HuH-7.5 (cell line): ENCODE data around the gene BRIP1.
"Not testable (repeated sequence)": the region's sequence is repeated elsewhere in the genome, so short reads cannot be mapped to it uniquely, and the experiment has no call there.

ENCODE experiments used
- DNase-seq: peaks from one replicate; pipeline ENCODE4 v3.0.0; 2011; ENCODE audit warnings: low spot score

Gene BRIP1

DNA sequence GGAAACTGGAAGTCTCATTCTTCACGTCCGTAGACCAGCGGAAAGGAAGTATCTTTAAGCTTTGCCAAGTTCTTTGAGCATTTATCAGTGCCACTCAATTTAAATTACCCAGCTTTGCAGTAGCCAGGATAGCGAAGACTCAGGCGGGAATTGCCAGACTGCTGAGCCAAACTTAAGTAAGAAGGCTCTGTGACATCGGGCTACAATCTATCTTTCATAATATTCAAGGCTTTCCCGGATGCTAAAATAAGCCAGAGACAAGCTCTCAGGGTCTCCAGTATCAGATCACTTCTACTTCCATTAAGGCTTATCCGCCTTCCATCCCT is 436 bp upstream of the BRIP1 start:
- DNase-seq: no peak

DNA sequence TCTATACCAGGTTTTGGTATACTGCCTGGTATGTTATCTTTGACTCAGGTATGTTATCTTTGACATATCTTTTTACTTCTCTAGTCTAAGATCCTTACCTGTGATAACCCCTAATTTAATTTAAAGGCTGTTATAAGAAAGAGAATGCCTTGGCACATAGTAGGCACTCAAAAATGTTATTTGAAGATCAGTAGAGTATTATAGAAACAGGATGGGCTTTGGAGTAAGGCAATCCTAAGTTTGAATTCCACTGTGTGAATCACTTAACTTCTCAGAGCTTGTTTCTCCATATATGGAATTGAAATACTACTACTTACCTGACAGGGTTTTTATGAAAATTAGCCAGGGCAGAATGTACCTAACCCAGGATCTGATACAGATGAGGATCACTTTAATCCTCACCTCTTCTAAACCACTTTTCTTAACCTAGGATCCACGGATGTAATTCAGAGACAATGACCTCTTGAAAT is 1.2 kb downstream of the BRIP1 start:
- DNase-seq: peak; percentile 66

DNA sequence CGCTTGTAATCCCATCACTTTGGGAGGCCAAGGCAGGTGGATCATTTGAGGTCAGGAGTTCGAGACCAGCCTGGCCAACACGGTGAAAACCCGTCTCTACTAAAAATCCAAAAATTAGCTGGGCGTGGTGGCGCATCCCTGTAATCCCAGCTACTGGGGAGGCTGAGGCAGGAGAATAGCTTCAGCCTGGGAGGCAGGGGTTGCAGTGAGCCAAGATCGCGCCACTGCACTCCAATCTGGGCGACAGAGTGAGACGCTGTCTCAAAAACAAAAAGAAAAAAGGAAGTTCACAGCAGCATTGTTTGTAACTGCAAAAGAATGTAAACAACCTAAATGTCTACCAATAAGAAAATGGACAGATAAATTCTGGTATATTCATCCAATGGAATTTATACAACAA is 2.9 kb downstream of the BRIP1 start:
- DNase-seq: not testable (repeated sequence)

DNA sequence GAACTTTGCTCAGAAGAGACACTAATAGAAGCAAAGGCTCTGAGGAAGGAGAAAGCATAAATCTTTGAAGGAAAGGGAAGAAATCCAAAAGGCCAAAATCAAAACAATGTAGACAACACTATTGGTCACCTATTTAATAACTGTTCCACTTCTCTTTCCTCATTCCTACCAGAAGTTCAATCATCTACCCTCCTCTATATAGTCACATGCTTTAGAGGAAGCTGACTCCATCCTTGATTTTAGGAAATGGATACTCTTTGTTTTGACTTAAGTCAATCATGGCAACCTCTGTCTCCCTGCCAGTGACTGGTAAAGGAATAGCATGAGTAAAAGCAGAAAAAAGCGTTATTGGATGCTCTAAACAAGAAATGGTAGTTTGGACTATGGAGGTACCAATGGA is 7.3 kb downstream of the BRIP1 start:
- no peak for DNase-seq

DNA sequence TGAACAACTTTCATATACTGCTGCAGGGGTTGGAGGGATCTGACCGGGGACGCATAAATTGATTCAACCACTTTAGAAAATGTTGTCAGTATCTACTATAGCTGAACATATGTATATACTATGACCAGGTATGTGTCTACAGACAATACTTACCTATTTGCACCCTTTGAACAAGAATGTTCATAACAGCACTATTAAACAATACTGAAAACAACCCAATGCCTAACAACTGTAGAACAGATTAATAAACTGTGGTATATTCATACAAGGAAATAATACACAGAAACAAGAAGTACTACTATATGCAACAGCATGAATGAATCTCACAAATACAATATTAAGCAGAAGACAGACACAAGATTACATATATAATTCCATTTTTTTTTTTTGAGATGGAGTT is 10.5 kb downstream of the BRIP1 start:
- DNase-seq: no peak

DNA sequence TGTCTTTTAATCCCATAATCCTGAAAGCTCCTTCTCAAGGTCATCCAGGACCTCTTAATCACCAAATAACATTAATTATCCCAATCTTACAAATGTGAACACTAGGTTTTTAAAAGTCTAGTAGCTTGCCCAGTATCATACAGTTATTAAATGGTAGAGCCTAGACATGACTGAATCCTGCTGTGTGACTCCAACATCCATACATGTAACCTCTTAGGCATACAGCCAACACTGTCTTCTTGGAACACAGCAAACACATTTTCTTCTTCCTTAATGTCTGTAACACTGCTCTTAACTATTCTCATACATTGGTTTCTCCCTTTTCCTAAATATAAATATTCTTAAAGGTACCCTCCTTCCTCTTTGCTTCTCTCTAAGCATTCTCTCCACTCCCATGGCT is 13.7 kb downstream of the BRIP1 start:
- no peak for DNase-seq

DNA sequence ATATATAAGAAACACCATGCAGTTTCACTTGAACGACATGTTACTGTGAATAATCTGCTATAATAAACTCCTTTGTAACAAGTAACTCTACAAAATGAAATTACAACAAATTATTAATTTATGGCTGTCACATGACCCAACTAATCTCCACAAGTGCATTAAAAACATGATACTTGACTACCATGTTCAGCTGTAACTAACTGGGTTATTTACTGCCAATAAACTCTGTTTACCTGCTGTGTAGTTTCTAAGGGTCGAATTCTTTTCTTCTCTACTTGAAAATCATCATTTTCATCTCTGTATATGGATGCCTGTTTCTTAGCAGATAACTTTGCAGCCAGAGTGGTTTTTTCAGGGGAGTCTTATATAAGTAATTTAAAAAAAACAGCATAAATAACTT is 14.4 kb downstream of the BRIP1 start:
- no peak for DNase-seq

DNA sequence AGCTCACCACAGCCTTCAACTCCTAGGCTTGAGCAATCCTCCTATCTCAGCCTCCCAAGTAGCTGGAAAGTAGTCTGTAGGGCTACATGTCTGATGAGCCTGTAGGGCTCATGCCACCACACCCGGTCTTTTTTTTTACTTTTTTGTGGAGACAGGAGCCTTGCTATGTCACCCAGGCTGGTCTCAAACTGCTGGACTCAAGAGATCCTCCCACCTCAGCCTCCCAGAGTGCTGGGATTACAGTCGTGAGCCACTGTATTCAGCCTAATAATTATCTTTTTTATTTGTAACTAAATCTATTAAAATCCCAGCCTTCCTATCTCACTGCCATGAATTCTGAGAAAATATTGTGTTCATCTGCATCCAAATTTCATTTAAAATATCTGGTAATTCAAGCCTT is 15.1 kb downstream of the BRIP1 start:
- DNase-seq: no peak

DNA sequence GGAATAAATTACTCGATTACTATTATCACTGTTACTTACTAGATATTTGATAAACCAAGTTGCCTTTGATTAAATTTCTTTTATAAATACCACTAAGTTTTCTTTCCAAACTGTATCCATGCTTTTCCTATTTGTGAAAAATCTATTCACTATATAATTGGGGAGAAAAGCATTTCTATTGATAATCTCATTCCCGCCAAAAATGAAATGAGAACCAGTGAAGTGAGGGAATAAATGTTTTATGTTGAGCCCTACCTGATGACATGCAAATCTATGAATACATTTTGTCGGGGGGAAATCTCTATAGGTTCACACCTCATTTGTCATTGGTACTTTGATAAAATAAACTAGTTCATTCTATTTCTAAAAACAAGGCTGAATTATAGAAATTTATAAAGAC is 15.7 kb downstream of the BRIP1 start:
- DNase-seq: no peak

DNA sequence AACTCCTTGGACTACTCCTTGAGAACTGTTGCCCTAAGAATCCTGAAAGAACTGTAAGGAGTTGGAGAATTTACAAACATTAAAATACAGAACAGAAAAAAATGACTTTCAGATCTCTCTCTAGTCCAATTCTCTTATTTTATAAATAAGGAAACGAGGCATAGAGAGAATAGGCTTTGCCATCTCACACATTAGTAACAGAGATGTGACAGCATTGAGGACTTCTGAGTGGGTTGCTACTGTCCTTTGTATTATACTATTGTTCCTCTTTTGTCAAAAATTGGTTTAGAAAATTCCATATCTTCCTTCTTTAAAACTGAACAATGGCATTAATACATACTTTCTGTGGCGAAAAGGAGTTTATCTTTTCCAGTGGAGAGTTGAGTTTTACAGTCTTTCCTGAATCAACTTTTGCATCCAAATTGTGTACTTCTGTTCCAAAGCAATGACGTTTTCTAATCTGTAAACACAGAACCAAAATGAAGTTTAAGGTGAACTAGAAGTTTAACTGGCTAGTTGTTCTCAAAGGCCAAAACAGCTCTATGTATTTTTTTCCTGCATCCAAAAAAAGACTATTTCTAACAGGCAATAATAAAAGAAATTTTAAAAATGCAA is 16.5 kb downstream of the BRIP1 start:
- DNase-seq: no peak

DNA sequence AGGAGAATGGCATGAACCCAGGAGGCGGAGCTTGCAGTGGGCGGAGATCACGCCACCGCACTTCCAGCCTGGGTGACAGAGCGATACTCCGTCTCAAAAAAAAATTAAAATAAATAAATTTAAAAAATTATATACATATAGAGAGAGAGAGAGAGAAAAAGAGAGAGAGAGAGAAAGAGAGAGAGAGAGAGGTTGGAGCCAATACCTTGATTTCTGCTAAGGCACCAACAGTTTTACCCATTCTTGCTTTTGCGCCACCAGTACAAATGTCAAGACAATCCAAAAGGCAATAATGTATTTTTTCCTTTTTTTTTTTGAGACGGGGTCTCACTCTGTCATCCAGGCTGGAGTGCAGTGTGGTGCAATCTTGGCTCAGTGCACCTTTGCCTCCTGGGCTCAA is 17.2 kb downstream of the BRIP1 start:
- no peak for DNase-seq

DNA sequence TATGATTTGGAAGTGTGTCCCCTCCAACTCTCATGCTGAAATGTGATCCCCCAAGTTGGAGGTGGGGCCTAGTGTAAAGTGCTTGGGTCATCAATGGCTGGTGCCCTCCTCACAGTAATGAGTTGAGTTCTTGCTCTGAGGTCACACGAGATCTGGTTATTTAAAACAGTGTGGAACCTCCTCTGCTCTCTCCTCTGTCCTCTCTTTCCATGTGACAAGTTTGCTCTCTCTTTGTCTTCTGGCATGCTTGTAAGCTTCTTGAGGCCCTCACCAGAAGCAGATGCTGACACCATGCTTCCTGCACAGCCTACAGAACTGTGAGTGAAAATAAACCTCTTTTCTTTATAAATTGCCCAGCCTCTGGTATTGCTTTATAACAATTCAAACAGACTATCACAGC is 19.9 kb downstream of the BRIP1 start:
- no peak for DNase-seq

DNA sequence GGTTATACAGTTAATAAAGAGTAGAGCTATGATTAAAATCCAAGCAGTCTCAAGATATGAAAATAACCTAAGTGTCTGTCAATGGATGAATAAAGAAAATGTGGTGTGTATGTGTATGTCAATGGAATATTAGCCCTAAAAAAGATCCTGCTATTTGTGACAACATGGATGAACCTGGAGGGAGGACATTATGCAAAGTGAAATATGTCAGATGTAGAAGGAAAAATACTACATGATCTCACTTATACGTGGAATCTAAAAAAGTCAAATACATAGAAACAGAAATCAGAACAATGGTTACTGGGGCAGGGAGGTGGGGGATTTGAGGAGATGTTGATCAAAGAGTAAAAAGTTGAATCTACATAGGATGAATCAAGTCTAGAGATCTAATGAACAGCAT is 20.4 kb downstream of the BRIP1 start:
- DNase-seq: no peak

DNA sequence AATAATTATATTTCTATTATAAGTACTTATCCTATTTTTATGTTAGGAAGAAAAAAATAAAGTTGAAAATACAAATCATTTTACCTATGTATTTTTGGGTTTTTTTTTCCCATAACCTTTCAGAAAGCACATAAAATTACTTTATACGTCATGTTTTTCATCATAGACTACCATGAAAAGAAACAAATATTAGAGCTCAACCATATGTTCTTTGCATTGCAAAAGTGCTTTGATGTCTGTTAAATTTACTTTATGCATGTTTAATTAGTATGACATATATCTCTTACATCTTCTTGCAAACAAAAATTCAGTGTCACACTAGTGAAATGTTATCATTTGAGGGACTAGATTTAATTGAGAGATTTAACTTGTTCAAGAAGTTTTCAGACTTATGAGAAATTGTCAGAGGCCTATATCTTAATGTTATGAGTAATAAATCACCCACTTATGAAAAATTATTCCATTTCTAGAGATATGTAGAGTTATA is 24.0 kb downstream of the BRIP1 start:
- no peak for DNase-seq

DNA sequence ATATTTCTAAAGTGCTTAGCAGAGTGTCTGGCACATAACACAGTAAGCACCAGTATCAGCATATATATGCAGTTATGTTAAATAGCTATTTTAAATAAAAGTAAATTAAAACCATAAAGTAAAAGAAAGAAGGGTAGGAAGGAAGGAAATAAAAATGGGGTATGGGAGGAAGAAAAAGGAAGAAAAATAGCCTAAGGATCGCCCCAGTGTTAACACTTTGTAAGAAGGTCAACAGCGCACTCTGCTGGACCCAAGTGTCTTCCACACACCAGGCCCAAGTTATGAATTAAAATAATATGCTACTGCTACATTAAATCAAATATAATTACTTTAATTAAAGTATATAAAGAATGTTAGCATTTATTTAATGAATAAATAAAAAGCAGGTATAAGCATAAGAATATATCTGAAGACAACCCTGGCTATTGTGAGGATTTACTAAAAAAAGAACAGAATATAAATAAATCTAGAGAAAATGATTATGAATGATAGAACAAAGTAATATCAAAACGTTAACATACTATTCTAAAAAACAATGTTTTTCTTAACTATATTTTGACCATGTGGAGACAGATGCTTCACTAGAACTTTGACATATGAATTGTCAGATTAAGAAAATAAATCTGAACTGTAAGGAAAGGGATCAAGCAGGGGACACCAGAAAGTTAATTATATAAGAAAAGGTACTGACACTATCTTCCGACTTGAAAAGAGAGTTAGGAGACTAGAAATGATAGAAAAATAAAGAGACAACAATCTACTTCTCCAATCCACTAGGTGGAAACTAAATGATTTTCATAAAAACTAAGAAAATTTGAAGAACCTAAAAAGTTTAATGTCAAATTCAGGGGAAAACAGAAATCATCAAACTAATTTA is 25.9 kb downstream of the BRIP1 start:
- DNase-seq: peak; percentile 94

DNA sequence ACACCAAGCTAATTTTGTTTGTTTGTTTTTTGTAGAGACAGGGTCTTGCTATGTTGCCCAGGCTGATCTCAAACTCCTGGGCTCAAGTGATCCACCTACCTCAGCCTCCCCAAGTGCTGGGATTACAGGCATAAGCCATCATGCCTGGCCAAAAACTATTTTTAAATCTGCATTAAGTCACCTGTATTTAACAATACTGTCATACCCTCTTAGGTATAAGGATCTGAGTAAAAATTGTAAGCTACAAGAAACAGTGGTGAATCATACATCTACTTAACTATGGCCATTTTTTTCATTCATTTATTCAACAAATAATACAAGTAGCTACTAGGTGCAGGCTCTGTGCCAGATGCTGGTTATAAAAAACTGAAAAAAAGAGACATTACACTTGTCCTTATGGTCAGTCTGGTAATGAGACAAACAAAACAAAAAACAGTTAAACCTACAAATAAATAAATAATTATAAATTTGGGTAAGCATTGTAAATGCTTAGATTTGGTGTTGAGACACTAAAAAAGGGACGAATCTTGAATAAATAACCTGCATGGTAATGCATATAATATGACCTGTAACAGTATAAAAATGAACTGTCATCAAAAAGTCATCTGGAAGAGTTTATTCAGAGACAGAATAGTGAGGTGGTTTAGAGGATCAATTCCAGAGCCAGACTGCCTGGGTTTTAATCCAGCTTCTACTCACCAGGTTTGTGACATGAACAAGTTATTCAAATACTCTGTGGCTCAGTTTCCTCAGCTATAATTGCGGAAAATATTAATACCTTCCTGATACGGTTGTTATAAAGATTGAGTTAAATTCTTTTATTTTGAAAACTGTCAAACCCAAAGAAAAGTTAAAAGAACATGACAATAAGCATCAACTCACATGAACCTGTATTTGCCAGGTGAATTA is 26.8 kb downstream of the BRIP1 start:
- DNase-seq: no peak

DNA sequence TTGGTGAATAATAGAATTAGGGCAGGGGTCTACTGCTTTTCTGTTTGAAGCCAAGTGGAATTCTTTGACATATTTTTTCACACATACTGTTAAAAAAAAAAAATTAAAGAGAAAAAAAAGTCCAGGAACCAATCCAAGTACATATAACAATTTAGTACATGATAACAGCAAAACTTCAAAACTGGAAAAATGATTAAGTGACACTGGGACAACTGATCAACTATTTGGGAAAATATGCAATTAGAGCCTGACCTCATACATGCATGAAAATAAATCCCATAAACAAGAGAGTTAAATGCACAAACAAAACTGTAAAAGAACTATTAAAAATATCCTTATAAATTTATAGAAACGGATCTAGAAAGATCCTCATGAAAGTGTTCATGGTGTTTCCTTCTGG is 27.7 kb downstream of the BRIP1 start:
- no peak for DNase-seq

DNA sequence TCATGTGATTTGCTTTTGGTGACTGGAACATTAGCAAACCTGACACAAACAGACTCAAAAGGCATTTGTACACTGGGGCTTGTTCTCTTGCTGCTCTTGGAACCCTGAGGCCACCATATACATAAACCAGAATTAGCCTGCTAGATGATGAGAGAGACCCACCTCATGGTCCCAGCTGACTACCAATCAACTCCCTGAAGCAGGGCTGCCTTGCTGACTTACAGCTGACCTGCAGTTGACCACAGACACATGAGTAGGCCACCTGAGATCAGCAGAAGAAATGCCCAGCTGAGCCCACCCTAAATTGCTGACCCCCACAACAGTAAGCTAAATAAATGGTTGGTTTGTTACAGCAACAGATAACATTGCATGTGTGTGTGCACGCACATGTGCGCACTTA is 28.7 kb downstream of the BRIP1 start:
- no peak for DNase-seq

DNA sequence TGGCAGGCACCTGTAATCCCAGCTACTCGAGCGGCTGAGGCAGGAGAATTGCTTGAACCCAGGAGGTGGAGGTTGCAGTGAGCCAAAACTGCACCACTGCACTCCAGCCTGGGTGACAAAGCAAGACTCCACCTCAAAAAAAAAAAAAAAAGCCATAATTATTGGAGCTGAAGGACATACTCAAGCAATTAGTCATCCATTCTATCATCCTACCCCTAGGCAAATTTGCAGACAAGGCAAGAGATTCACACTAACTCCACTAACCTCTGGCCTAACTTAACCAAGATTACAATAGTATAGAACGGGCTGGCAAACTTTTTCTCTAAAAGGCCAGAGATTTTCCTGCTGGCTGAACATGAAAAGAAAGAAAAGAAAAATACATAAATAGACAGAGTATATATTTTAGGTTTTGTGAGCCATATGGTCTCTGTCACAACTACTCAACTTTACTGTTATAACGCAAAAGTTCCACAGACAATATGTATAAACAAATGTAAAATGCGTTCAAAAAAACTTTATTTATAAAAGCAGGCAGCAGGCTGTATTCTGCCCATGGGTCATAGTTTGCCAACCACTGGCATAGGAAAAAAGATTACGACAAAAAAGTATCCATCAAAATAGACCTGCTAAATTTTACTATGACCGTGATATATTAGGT is 29.7 kb downstream of the BRIP1 start:
- DNase-seq: peak; percentile 72

DNA sequence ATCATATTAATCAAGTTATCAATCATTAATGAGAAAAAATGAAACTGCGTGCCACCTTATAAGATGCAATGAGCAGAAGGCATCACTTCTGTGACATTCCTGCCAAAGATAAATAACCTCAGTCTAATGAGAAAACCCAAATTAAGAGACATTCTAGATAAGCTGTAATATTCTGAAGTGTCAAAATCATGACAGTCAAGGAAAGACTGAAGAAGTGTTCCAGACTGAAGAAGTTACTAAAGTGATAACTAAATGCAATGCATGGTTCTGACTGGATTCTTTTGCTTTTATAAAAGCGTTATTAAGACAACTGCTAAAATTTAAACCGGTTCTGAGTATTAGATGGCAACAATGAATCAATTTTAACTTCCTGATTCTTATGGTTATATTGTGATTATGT is 30.9 kb downstream of the BRIP1 start:
- DNase-seq: no peak

DNA sequence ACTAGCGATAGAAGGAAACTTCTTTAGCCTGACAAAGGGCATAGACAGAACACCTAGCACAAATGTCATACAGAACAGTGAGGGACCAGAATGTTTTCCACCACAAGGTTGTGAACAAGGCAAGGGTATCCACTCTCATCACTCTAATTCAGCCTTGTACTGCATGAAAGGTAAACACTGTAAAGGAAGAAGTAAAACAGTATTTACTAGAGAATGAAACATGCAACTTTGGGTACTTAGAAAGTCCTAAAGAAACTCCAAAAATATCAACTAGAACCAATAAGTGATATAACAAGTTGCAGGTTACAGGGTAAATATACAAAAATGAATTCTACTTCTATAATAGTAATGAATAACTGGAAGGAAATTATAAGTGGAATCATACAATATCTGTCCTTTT is 32.2 kb downstream of the BRIP1 start:
- DNase-seq: no peak

DNA sequence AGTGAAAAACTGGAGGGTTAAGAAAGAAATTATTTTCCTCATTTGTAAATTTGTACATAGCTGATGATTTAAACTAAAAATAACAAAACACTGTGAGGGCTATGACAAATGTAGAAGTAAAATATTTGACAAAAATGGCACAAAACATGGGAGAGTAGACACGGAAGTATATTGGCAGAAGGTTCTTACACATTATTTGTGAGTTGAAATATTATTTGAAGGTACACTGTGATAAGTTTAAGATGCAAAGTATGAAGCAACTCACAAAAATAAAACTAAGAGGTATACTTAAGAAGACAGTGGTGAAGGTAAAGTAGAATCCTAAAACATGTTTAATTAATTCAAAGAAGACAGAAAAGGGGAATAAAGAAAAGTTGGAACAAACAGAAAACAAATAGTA is 34.6 kb downstream of the BRIP1 start:
- no peak for DNase-seq
